GM12878 (cell line): ENCODE measurements around the gene ZNF484. TPM values are rescaled to one million over a fixed set of nuclear protein-coding genes. Genes with fewer than 3 reads are reported as not detected.
"Not testable (repeated sequence)": the region's sequence is repeated elsewhere in the genome, so short reads cannot be mapped to it uniquely, and the experiment has no call there.

Experiments used
- ATAC-seq: fragments of 200-7000 bp; cut with Tn5 transposase; 3 replicates; pipeline ENCODE4 v1.9.1; 2020; ENCODE audit warnings: mild to moderate bottlenecking, moderate library complexity
- BruUV-seq: library from RNA; stranded (reverse); fragments of 400-500 nt; replicated peaks from 2 replicates; lab custom pipeline; 2021; lab: Mats Ljungman, UMichigan
- CTCF ChIA-PET: fragments of 300-600 bp; sonication (Branson Sonifier 250); formaldehyde crosslinking; extraction: SDS; loops from one replicate; lab custom pipeline; 2021; ENCODE audit warnings: inconsistent platforms; lab: Yijun Ruan, JAX
- POLR2A ChIA-PET: fragments of 350-600 bp; formaldehyde crosslinking; extraction: SDS; loops from one replicate; lab custom pipeline; 2021; ENCODE audit warnings: inconsistent platforms; lab: Charles Lee
- RAD21 ChIA-PET: fragments of 300-600 bp; sonication (Branson Sonifier 250); formaldehyde crosslinking; loops from one replicate; lab custom pipeline; 2023; ENCODE audit warnings: antibody characterized with exemption; ENCODE audit not compliant: unreplicated experiment; lab: Charles Lee
- SMC1A ChIA-PET: fragments of 300-600 bp; sonication (Branson Sonifier 250); formaldehyde crosslinking; loops from one replicate; lab custom pipeline; 2023; ENCODE audit not compliant: unreplicated experiment, uncharacterized antibody; lab: Charles Lee
- DNase-seq: peaks from one replicate; pipeline ENCODE4 v3.0.0-alpha.2; 2011; ENCODE audit warnings: low read depth, low spot score
- FAIRE-seq: peaks from 3 replicates; lab custom pipeline; 2011; peaks lifted over from hg19 to GRCh38; lab: Jason Lieb, UNC
- H2AFZ ChIP-seq: 2 replicates; pipeline ENCODE4 v1.6.0; 2011; ENCODE audit warnings: low read depth, low read length, control low read depth; ENCODE audit not compliant: control insufficient read depth
- H3K27ac ChIP-seq: 2 replicates; pipeline ENCODE4 v1.5.1; 2011; ENCODE audit warnings: control low read depth; ENCODE audit not compliant: control insufficient read depth, insufficient read depth
- H3K27me3 ChIP-seq, 2 experiments: replicated peaks in 1 of 2; 2 replicates each; pipeline versions ENCODE4 v1.6.0 to v1.6.1; 2011; ENCODE audit warnings: low read length in 1 of 2; ENCODE audit not compliant: control insufficient read depth in 2 of 2, insufficient read depth in 2 of 2
- H3K36me3 ChIP-seq, 2 experiments: 2 replicates each; pipeline ENCODE4 v1.5.1; 2011; ENCODE audit warnings: low read length in 1 of 2; ENCODE audit not compliant: control insufficient read depth in 2 of 2, insufficient read depth in 2 of 2
- H3K4me1 ChIP-seq: 2 replicates; pipeline ENCODE4 v1.6.1; 2011; ENCODE audit warnings: mild to moderate bottlenecking, low read length, moderate library complexity, mixed read lengths; ENCODE audit not compliant: control insufficient read depth, insufficient read depth
- H3K4me2 ChIP-seq: 2 replicates; pipeline ENCODE4 v1.6.0; 2011; ENCODE audit warnings: control low read depth; ENCODE audit not compliant: control insufficient read depth, insufficient read depth
- H3K4me3 ChIP-seq: fragments of 200-600 bp; sonication (generic); 2 replicates; pipeline ENCODE4 v1.5.1; 2016
- H3K79me2 ChIP-seq: 2 replicates; pipeline ENCODE4 v1.6.0; 2011; ENCODE audit warnings: low read length; ENCODE audit not compliant: control insufficient read depth, insufficient read depth
- H3K9ac ChIP-seq: 2 replicates; pipeline ENCODE4 v1.8.0; 2011; ENCODE audit warnings: low read length, control low read depth, mixed read lengths; ENCODE audit not compliant: control insufficient read depth, insufficient read depth
- H3K9me3 ChIP-seq: replicated peaks from 3 replicates; pipeline ENCODE4 v1.5.1; 2011; ENCODE audit warnings: mild to moderate bottlenecking, low read length; ENCODE audit not compliant: control insufficient read depth, insufficient read depth
- H4K20me1 ChIP-seq: 2 replicates; pipeline ENCODE4 v1.6.0; 2011; ENCODE audit not compliant: control insufficient read depth, insufficient read depth
- ESRRA ChIP-seq: IDR thresholded peaks from 2 replicates; pipeline ENCODE4 v1.6.1; 2012; ENCODE audit warnings: mild to moderate bottlenecking, low read length, improper control_type of control experiment
- HCFC1 ChIP-seq: fragments of 150-350 bp; IDR thresholded peaks from 2 replicates; pipeline ENCODE4 v1.6.1; 2014; ENCODE audit warnings: low read length
- MLLT1 ChIP-seq: fragments of 450-650 bp; IDR thresholded peaks from 2 replicates; pipeline ENCODE4 v1.6.1; 2016; ENCODE audit warnings: mild to moderate bottlenecking
- SIN3A ChIP-seq: IDR thresholded peaks from 2 replicates; pipeline ENCODE4 v1.6.1; 2012; ENCODE audit warnings: low read depth, low read length, improper control_type of control experiment
- SMC3 ChIP-seq: IDR thresholded peaks from 2 replicates; pipeline ENCODE4 v1.6.1; 2011; ENCODE audit warnings: low read length, improper control_type of control experiment, borderline replicate concordance
- SUPT20H ChIP-seq: IDR thresholded peaks from 2 replicates; pipeline ENCODE4 v1.6.1; 2011; ENCODE audit warnings: low read depth, mild to moderate bottlenecking, low read length, moderate library complexity, borderline replicate concordance; ENCODE audit not compliant: control insufficient read depth
- ZBED1 ChIP-seq: IDR thresholded peaks from 2 replicates; pipeline ENCODE4 v1.6.1; 2016; ENCODE audit warnings: borderline replicate concordance
- ZNF24 ChIP-seq: fragments of 450-650 bp; IDR thresholded peaks from 2 replicates; pipeline ENCODE4 v1.6.1; 2017; ENCODE audit warnings: antibody characterized with exemption, mild to moderate bottlenecking
- WGBS: methylation state at CpG from one replicate; pipeline ENCODE4 v1.1.6; 2016; ENCODE audit warnings: low lambda C conversion rate; ENCODE audit not compliant: insufficient replicate concordance, insufficient coverage; ENCODE audit errors: missing lambda C conversion rate; 5-methylcytosine and 5-hydroxymethylcytosine counted together
- in situ Hi-C: fragments of 300-500 bp; cut with MboI; formaldehyde crosslinking; loops from 9 replicates; pipeline ENCODE4 v1.14.3; 2018; ENCODE audit warnings: mixed read lengths
- intact Hi-C: fragments of 100-400 bp; cut with micrococcal nuclease; formaldehyde crosslinking; loops from one replicate; pipeline ENCODE4 v1.14.2; 2022; ENCODE audit not compliant: unreplicated experiment
- polyA plus RNA-seq, 11 experiments: library from polyadenylated mRNA; depleted of rRNA in 4 of 11; unstranded in 6 of 11; stranded (reverse) in 5 of 11; fragments of >200 nt; fragmentation: Nextera tagmentation in 4 of 11; fragmentation: Illumina TruSeq in 1 of 11; extraction: Ambion mirVana in 4 of 11; extraction: Trizol in 1 of 11; gene quantifications; 1 replicate in 1 of 11; 2 replicates in 10 of 11; pipeline versions ENCODE4 v1.2.1 to v1.2.3, GENCODE V29; 2011 to 2016; ENCODE audit warnings: inconsistent platforms in 2 of 11, missing spikeins in 2 of 11, low read depth in 1 of 11
- total RNA-seq, 4 experiments: library from RNA; depleted of rRNA in 3 of 4; stranded (reverse); fragments of >200 nt in 3 of 4; fragmentation: Illumina TruSeq in 1 of 4; extraction: Trizol in 1 of 4; gene quantifications; 2 replicates each; pipeline versions ENCODE4 v1.2.1 to v1.2.3, GENCODE V29; 2013 to 2021
- TF ChIP-seq, protein P1 (sequence below): fragments of 150-350 bp; IDR thresholded peaks from 2 replicates; pipeline ENCODE4 v1.6.1; 2014; ENCODE audit warnings: mild to moderate bottlenecking, low read depth, low read length

Gene ZNF484
- total and polyA plus RNA-seq, 10 of the 15 experiments (the other 5 are each of a cell fraction or from before 2014, with no cell fraction given) = 0.95 to 7.8 (median 3.3) TPM

GRCh38 chr9:92850898-92851297 lies 26.9 kb downstream of the ZNF484 start:
- Histone ChIP-seq H3K4me3 (no peak overlapping the region), H3K79me2 (no peaks in the 10 kb centered on the region), H4K20me1 (no peaks in the 10 kb centered on the region), H3K36me3 (peaks cover 8 to 23% of the 10 kb centered on the region in 2 experiments), H2AFZ (no peak overlapping the region), H3K4me1 (no peaks in the 10 kb centered on the region), H3K4me2 (no peak overlapping the region), H3K9ac (no peak overlapping the region), H3K27me3 (no peaks in the 10 kb centered on the region), H3K27ac (no peak overlapping the region), H3K9me3 (peaks cover 31% of the 10 kb centered on the region)
- BruUV-seq = no TSS peak
- ChIA-PET POLR2A (no interaction called here), SMC1A (interaction anchor here (0.8 kb wide), 1 partner anchor 28 kb away, joined by 3 read pairs; no protein-coding TSS in a partner anchor), CTCF (interaction anchor here (0.5 to 1.0 kb wide), 3 partner anchors 9 to 92 kb away, joined by 3 read pairs; no protein-coding TSS in a partner anchor), RAD21 (no interaction called here)
- DNase-seq = no peak
- TF ChIP-seq HCFC1 = no peak
- no peak for TF ChIP-seq ESRRA
- no peak for TF ChIP-seq SUPT20H
- no peak for TF ChIP-seq ZNF24
- TF ChIP-seq MLLT1 = no peak
- TF ChIP-seq, protein P1, sequence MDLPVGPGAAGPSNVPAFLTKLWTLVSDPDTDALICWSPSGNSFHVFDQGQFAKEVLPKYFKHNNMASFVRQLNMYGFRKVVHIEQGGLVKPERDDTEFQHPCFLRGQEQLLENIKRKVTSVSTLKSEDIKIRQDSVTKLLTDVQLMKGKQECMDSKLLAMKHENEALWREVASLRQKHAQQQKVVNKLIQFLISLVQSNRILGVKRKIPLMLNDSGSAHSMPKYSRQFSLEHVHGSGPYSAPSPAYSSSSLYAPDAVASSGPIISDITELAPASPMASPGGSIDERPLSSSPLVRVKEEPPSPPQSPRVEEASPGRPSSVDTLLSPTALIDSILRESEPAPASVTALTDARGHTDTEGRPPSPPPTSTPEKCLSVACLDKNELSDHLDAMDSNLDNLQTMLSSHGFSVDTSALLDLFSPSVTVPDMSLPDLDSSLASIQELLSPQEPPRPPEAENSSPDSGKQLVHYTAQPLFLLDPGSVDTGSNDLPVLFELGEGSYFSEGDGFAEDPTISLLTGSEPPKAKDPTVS = no peak
- TF ChIP-seq SMC3 = no peak
- TF ChIP-seq ZBED1 = no peak
- TF ChIP-seq SIN3A = no peak
- in situ Hi-C loops (no loop called here), intact Hi-C loops (no loop called here)
- no peak for FAIRE-seq
- ATAC-seq = no peak

- FAIRE-seq, H3K27me3 ChIP-seq, H4K20me1 ChIP-seq, intact Hi-C loops, RAD21 ChIA-PET, ATAC-seq, H3K9ac ChIP-seq, BruUV-seq, CTCF ChIA-PET, H3K79me2 ChIP-seq, H3K4me3 ChIP-seq, H3K27ac ChIP-seq, DNase-seq, H2AFZ ChIP-seq, POLR2A ChIA-PET, H3K4me1 ChIP-seq, in situ Hi-C loops, H3K4me2 ChIP-seq, SMC1A ChIA-PET: not testable (repeated sequence)
- Histone ChIP-seq H3K9me3 (peaks cover 40% of the 10 kb centered on the region), H3K36me3 (peaks cover 5 to 21% of the 10 kb centered on the region in 2 experiments)
- WGBS = 79% methylated on average over 6 of the region's 6 CpGs
Measured at GRCh38 chr9:92848740-92849139, 29.1 kb downstream of the ZNF484 start.
